Neuronal stem cell (in vitro differentiated cells): ENCODE measurements around the gene TIAM2.
A peak's percentile ranks its signal among the peaks of the same experiment; 100 is the strongest.

Source experiments
- DNase-seq: peaks from one replicate; pipeline ENCODE4 v3.0.0-alpha.2; 2013; ENCODE audit warnings: low spot score
- H2AFZ ChIP-seq: one replicate; pipeline ENCODE4 v1.6.1; 2013; ENCODE audit warnings: mild to moderate bottlenecking, low read length, inconsistent platforms
- H2AK5ac ChIP-seq: 2 replicates; pipeline ENCODE4 v1.6.1; 2013; ENCODE audit warnings: low read depth, mild to moderate bottlenecking, inconsistent platforms, low read length, moderate library complexity, mixed read lengths
- H2BK120ac ChIP-seq: 2 replicates; pipeline ENCODE4 v1.6.1; 2013; ENCODE audit warnings: low read depth, mild to moderate bottlenecking, inconsistent platforms, low read length, moderate library complexity, mixed read lengths
- H2BK12ac ChIP-seq: one replicate; pipeline ENCODE4 v1.6.1; 2013; ENCODE audit warnings: low read length, inconsistent platforms
- H2BK15ac ChIP-seq: 2 replicates; pipeline ENCODE4 v1.6.1; 2013; ENCODE audit warnings: mild to moderate bottlenecking, low read length, inconsistent platforms, mixed read lengths
- H2BK5ac ChIP-seq: one replicate; pipeline ENCODE4 v1.6.1; 2013; ENCODE audit warnings: inconsistent platforms, mild to moderate bottlenecking, low read length, moderate library complexity
- H3K14ac ChIP-seq: one replicate; pipeline ENCODE4 v1.6.1; 2013; ENCODE audit warnings: low read length, inconsistent platforms
- H3K18ac ChIP-seq: 2 replicates; pipeline ENCODE4 v1.6.1; 2013; ENCODE audit warnings: low read length, inconsistent platforms
- H3K23ac ChIP-seq: 2 replicates; pipeline ENCODE4 v1.6.1; 2013; ENCODE audit warnings: low read depth, mild to moderate bottlenecking, mixed read lengths, low read length, inconsistent platforms; ENCODE audit not compliant: poor library complexity
- H3K27ac ChIP-seq: replicated peaks from 3 replicates; pipeline ENCODE4 v1.5.1; 2013; ENCODE audit warnings: low read length, inconsistent platforms
- H3K27me3 ChIP-seq, 3 experiments: 2 replicates each; pipeline ENCODE4 v1.6.1; 2013; ENCODE audit warnings: low read length in 3 of 3, mild to moderate bottlenecking in 2 of 3, inconsistent platforms in 1 of 3, low read depth in 1 of 3, mixed read lengths in 1 of 3, moderate library complexity in 1 of 3; ENCODE audit not compliant: control insufficient read depth in 3 of 3, insufficient read depth in 3 of 3
- H3K36me3 ChIP-seq, 2 donors: replicated peaks in 1 of 2; 2 replicates each; pipeline ENCODE4 v1.6.1; 2013; ENCODE audit warnings: low read length in 2 of 2; ENCODE audit not compliant: control insufficient read depth in 2 of 2, insufficient read depth in 2 of 2
- H3K4ac ChIP-seq: 2 replicates; pipeline ENCODE4 v1.6.1; 2013; ENCODE audit warnings: inconsistent platforms, mild to moderate bottlenecking, low read length, moderate library complexity
- H3K4me1 ChIP-seq, 2 donors: 1 replicate in 1 of 2; 2 replicates in 1 of 2; pipeline ENCODE4 v1.6.1; 2013; ENCODE audit warnings: low read length in 2 of 2, low read depth in 1 of 2; ENCODE audit not compliant: control insufficient read depth in 2 of 2, insufficient read depth in 1 of 2
- H3K4me2 ChIP-seq: one replicate; pipeline ENCODE4 v1.6.1; 2013; ENCODE audit warnings: mild to moderate bottlenecking, low read length, inconsistent platforms; ENCODE audit not compliant: insufficient read depth, poor library complexity, severe bottlenecking
- H3K4me3 ChIP-seq, 2 donors: 2 replicates each; pipeline ENCODE4 v1.5.1; 2013; ENCODE audit warnings: low read length in 2 of 2, mild to moderate bottlenecking in 2 of 2, inconsistent platforms in 1 of 2, moderate library complexity in 1 of 2
- H3K79me1 ChIP-seq: one replicate; pipeline ENCODE4 v1.6.1; 2013; ENCODE audit warnings: low read depth, mild to moderate bottlenecking, inconsistent platforms, low read length, moderate library complexity
- H3K9ac ChIP-seq: one replicate; pipeline ENCODE4 v1.6.1; 2013; ENCODE audit warnings: mild to moderate bottlenecking, low read depth, low read length, inconsistent platforms; ENCODE audit not compliant: poor library complexity
- H3K9me3 ChIP-seq, 2 donors: replicated peaks in 1 of 2; 2 replicates each; pipeline versions ENCODE3 to v1.6.1; 2013; ENCODE audit warnings: low read length in 2 of 2, mild to moderate bottlenecking in 2 of 2, inconsistent platforms in 1 of 2, low read depth in 1 of 2, mixed read lengths in 1 of 2, moderate library complexity in 1 of 2; ENCODE audit not compliant: control insufficient read depth in 2 of 2, insufficient read depth in 1 of 2
- H4K8ac ChIP-seq: one replicate; pipeline ENCODE4 v1.6.1; 2013; ENCODE audit warnings: low read depth, mild to moderate bottlenecking, inconsistent platforms, low read length, moderate library complexity
- H4K91ac ChIP-seq: one replicate; pipeline ENCODE4 v1.6.1; 2013; ENCODE audit warnings: low read length, low read depth, mild to moderate bottlenecking, inconsistent platforms; ENCODE audit not compliant: poor library complexity
- WGBS, 2 donors: extraction: QIAGEN DNeasy Blood & Tissue Kit; methylation state at CpG; one replicate each; pipeline ENCODE4 v1.1.7; 2013; ENCODE audit warnings: missing lambda C conversion rate in 2 of 2, mixed read lengths in 1 of 2; ENCODE audit not compliant: insufficient read length in 2 of 2, insufficient replicate concordance in 1 of 2; ENCODE audit errors: extremely low coverage in 2 of 2; 5-methylcytosine and 5-hydroxymethylcytosine counted together

Gene TIAM2

GRCh38 chr6:155275808-155276480, 280.8 kb downstream of the TIAM2 start:
- Histone ChIP-seq H3K23ac (no peak overlapping the region), H3K9ac (no peak overlapping the region), H3K4ac (no peak overlapping the region), H2BK120ac (no peak overlapping the region), H3K9me3 (peaks cover 0 to 2% of the 10 kb centered on the region in 2 donors), H2BK12ac (peak overlapping the region; percentile 31), H4K91ac (no peak overlapping the region), H3K79me1 (no peaks in the 10 kb centered on the region), H2AK5ac (no peak overlapping the region), H2BK15ac (no peak overlapping the region), H3K18ac (no peak overlapping the region), H3K14ac (no peak overlapping the region), H3K4me1 (peaks cover 14 to 38% of the 10 kb centered on the region in 2 donors), H3K4me2 (no peak overlapping the region), H3K4me3 (no peak overlapping the region), H2BK5ac (no peak overlapping the region), H3K27ac (peak overlapping the region; percentile 18), H2AFZ (no peak overlapping the region), H4K8ac (no peak overlapping the region), H3K27me3 (no peaks in the 10 kb centered on the region), H3K36me3 (peaks cover 6 to 52% of the 10 kb centered on the region in 2 donors)
- no CpG with 5 or more reads among the region's 10 CpGs for WGBS, 2 donors
- no peak for DNase-seq

DNA sequence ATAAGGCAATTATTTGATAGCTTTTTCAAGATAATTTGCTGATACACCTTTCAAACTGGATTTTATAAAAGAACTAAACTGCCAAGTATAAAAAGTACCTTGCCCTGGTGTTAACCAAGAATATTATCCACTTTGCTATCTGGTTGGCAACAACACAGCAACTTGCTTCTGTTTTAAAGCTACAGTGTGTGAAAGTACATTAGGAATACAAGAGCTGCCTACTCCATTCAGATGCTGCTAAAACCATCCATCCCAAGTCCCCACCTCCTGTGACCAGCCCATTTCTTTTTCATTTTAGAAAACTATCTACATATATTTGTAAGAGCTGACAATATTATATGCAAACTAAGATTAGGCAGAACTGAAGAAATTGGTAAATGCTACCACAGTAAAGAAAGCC, 281.5 kb downstream of the TIAM2 start:
- Histone ChIP-seq H3K4me3 (no peak overlapping the region), H2BK15ac (no peak overlapping the region), H2BK12ac (no peak overlapping the region), H3K79me1 (no peaks in the 10 kb centered on the region), H3K9ac (no peak overlapping the region), H2BK120ac (no peak overlapping the region), H3K9me3 (peaks cover 0 to 2% of the 10 kb centered on the region in 2 donors), H3K27me3 (no peaks in the 10 kb centered on the region), H3K14ac (no peak overlapping the region), H2AFZ (no peak overlapping the region), H3K4me1 (peaks cover 14 to 33% of the 10 kb centered on the region in 2 donors), H3K4me2 (no peak overlapping the region), H3K4ac (no peak overlapping the region), H3K23ac (no peak overlapping the region), H2BK5ac (no peak overlapping the region), H3K36me3 (peaks cover 6 to 56% of the 10 kb centered on the region in 2 donors), H4K8ac (no peak overlapping the region), H2AK5ac (no peak overlapping the region), H3K18ac (no peak overlapping the region), H3K27ac (no peak overlapping the region), H4K91ac (no peak overlapping the region)
- no peak for DNase-seq

DNA sequence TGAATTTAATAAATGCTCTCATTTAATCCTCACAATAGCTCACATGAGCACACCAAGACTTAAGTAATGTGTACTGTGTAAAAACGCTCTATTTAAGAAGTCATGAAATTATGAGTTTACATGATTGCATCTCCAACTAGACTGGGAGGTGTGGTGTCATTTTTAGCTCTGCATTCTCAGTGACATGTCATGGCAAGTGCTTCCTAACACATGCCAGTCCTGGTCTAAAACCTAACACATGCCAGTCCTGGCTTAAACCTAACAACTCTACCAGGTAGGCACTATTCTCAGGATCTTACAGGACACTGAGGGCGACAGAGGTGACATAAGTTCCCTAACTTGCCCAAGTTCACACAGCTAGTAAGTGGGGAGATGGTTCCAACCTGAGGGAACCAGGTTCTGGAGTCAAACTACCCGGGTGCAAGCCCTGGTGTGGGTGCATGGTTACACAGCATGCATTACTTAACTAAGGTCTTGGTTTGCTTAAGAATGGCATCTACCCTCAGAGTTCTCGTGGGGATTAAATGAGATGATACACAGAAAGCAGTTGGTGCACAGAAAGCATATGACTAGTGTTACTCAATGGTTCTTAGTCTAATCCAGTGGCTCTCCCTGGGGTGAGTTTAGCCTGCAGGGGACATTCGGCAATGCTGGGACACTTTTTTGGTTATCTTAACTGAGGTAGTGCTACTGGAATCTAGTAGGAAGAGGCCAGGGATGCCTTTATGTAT, 283.4 kb downstream of the TIAM2 start:
- Histone ChIP-seq H3K14ac (no peak overlapping the region), H2BK120ac (no peak overlapping the region), H3K4me2 (no peak overlapping the region), H2BK5ac (no peak overlapping the region), H3K79me1 (no peaks in the 10 kb centered on the region), H2BK15ac (no peak overlapping the region), H2AK5ac (no peak overlapping the region), H2AFZ (no peak overlapping the region), H3K18ac (no peak overlapping the region), H4K8ac (no peak overlapping the region), H3K4me3 (no peak overlapping the region), H3K9ac (no peak overlapping the region), H3K4ac (no peak overlapping the region), H3K23ac (no peak overlapping the region), H4K91ac (no peak overlapping the region), H3K4me1 (peaks cover 7 to 14% of the 10 kb centered on the region in 2 donors), H3K27ac (no peak overlapping the region), H2BK12ac (no peak overlapping the region), H3K27me3 (no peaks in the 10 kb centered on the region), H3K36me3 (peaks cover 6 to 71% of the 10 kb centered on the region in 2 donors), H3K9me3 (peaks cover 0 to 2% of the 10 kb centered on the region in 2 donors)
- WGBS, 2 donors, result no CpG with 5 or more reads among the region's 5 CpGs
- no peak for DNase-seq

DNA sequence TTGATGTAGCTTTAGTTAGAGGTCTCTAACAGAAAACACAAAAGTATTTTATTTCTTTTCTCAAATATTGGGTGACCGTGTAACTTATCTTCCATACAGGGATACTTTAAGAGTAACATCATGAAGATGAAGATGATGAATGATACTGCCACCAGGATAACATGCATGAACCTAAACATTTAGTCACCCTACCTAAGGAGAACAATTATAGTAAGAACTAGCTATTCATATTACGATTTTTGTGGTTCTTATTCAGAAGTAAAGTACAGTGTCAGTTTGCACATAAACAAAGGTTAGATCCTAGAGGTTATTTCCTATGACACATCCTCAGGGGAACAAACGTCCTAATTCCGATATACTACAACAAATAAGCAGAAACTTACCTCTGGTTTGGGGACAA, 289.7 kb downstream of the TIAM2 start:
- no peak overlapping the region for H3K14ac ChIP-seq
- no peak overlapping the region for H4K8ac ChIP-seq
- peaks cover 0 to 2% of the 10 kb centered on the region in 2 donors for H3K4me1 ChIP-seq
- no peak overlapping the region for H3K18ac ChIP-seq
- H3K4me3 ChIP-seq, result no peak overlapping the region
- H3K27me3 ChIP-seq, result no peaks in the 10 kb centered on the region
- DNase-seq, result no peak
- no peak overlapping the region for H2BK15ac ChIP-seq
- no peak overlapping the region for H2BK5ac ChIP-seq
- H3K36me3 ChIP-seq, result peaks cover 0 to 86% of the 10 kb centered on the region in 2 donors
- H2AFZ ChIP-seq, result no peak overlapping the region
- no peak overlapping the region for H3K23ac ChIP-seq
- H3K27ac ChIP-seq, result no peak overlapping the region
- H2BK12ac ChIP-seq, result no peak overlapping the region
- H2BK120ac ChIP-seq, result no peak overlapping the region
- no peak overlapping the region for H2AK5ac ChIP-seq
- no peak overlapping the region for H4K91ac ChIP-seq
- H3K9ac ChIP-seq, result no peak overlapping the region
- no peaks in the 10 kb centered on the region for H3K79me1 ChIP-seq
- H3K9me3 ChIP-seq, result no peaks in the 10 kb centered on the region
- no peak overlapping the region for H3K4ac ChIP-seq
- H3K4me2 ChIP-seq, result no peak overlapping the region
- WGBS, 2 donors, result no CpG with 5 or more reads among the region's 4 CpGs
